Hippocampal formation (tissue), 2 donors: ENCODE data around the gene GPR89A.
"Not testable (repeated sequence)": the region's sequence is repeated elsewhere in the genome, so short reads cannot be mapped to it uniquely, and the experiment has no call there.

Source experiments
- DNase-seq, 2 donors: peaks; one replicate each; lab custom pipeline; 2025; lab: John Stamatoyannopoulos, UW

The GPR89A gene

DNA sequence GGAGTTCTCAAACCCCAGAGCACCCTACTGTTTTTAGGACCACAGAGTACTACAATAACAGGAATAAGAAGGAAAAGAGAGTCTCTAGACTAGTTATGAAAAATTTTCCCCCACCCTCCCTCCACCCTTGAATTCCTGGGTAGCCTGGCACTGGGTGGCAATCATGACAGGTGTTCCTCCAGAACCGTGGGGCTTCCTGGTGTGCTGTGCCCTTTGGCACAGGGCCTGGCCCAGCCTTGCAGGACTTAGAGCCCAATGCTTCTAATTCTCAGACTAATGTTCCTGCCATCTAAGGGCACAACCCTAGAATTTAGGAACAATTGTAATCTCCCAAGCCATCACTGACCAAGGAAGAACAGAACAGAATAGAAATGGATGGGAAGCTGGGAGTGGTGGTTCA lies 110.0 kb downstream of the GPR89A start:
- DNase-seq = no peak

DNA sequence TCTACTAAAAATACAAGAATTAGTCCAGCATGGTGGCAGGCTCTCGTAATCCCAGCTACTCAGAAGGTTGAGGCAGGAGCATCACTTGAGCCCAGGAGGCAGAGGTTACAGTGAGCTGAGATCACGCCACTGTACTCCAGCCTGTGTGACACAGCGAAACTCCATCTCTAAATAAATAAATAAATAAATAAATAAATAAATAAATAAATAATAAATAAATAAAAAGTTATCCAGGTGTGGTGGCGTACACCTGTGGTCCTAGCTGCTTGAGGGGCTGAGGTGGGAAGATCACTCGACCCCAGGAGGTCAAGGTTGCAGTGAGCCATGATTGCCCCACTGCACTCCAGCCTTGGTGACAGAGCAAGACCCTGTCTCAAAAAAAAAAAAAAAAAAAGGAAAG lies 110.7 kb downstream of the GPR89A start:
- not testable (repeated sequence) for DNase-seq

DNA sequence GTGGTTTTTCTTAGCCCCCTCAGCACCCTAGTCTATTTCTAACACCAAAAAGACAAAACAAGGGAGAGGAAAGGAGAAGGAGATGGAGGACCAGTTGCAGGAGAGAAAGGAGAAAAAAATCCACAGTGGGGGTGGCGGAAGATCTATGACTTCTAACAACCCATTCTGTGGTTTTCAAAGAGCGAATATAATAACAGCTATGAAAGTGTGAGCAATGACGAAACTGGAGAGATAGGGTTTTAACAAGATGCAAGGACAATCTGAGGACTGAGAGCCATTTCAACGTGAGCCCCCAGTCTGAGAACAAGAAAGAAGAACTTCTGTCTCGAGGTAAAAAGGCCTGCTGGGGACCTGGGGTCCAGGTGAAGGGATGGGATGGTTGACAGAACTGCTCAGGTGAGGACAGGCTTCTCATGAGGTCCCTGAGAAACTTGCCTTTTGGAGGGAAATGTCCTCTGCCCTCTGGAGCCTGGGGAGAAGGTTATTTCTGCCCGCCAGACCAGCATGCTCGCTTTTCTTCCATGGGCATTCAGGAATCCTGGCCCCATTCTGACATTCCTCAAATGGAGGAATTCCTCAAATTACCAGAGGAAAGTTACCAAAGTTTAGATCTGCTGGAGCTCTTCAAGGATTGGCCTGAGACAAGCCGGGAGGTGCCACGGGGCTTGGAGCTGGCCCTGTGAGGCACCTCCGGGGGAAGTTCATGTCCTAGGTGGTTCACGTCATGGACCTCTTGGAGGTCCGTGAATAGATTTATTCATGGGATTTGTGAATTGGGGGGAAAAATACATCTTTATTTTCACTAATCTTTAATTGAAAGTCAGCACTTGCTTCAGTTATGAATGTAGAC lies 111.7 kb downstream of the GPR89A start, which contains the start of gene CD160:
Gene CD160 (plus strand): TSS at position 270 of the 850 bp plus-strand sequence. CDS start 8,829 bp downstream, outside the sequence.
- no peak for DNase-seq
